HG03196 (cell line): Measurements from ENCODE around the gene SLC9A9.
"Not testable (repeated sequence)": the region's sequence is repeated elsewhere in the genome, so short reads cannot be mapped to it uniquely, and the experiment has no call there.

Experiments used
- ATAC-seq: cut with Tn5 transposase; IDR thresholded peaks from one replicate; pipeline ENCODE4 v1.9.1; 2021; ENCODE audit not compliant: unreplicated experiment

SLC9A9 gene

GRCh38 chr3:143699424-143699823, 148.8 kb downstream of the SLC9A9 start:
- no peak for ATAC-seq

GRCh38 chr3:143698682-143699303, 149.5 kb downstream of the SLC9A9 start:
- no peak for ATAC-seq

- ATAC-seq = no peak
These were observed 150.3 kb downstream of the SLC9A9 start for GRCh38 chr3:143697975-143698374.

- not testable (repeated sequence) for ATAC-seq
These were observed 152.9 kb downstream of the SLC9A9 start for GRCh38 chr3:143695333-143695732.

GRCh38 chr3:143693506-143693905, 154.8 kb downstream of the SLC9A9 start:
- no peak for ATAC-seq

- ATAC-seq = no peak
These were observed 161.6 kb downstream of the SLC9A9 start for GRCh38 chr3:143686638-143687197.

GRCh38 chr3:143685491-143685890, 162.8 kb downstream of the SLC9A9 start:
- ATAC-seq = no peak

- no peak for ATAC-seq
These were observed 170.8 kb downstream of the SLC9A9 start for GRCh38 chr3:143677430-143677829.

GRCh38 chr3:143676747-143677146, 171.5 kb downstream of the SLC9A9 start:
- ATAC-seq = no peak

- ATAC-seq = no peak
These were observed 172.2 kb downstream of the SLC9A9 start for GRCh38 chr3:143676021-143676420.

- peak; percentile 63 for ATAC-seq
These were observed 173.9 kb downstream of the SLC9A9 start for GRCh38 chr3:143674100-143674968.

GRCh38 chr3:143672396-143673165, 175.7 kb downstream of the SLC9A9 start:
- ATAC-seq = no peak

- ATAC-seq = no peak
These were observed 176.6 kb downstream of the SLC9A9 start for GRCh38 chr3:143671626-143672025.

GRCh38 chr3:143668924-143669790, 179.1 kb downstream of the SLC9A9 start:
- ATAC-seq = peak; percentile 88

GRCh38 chr3:143668385-143668784, 179.9 kb downstream of the SLC9A9 start:
- no peak for ATAC-seq

GRCh38 chr3:143661677-143662076, 186.6 kb downstream of the SLC9A9 start:
- ATAC-seq = no peak

- no peak for ATAC-seq
These were observed 189.4 kb downstream of the SLC9A9 start for GRCh38 chr3:143658861-143659260.

- ATAC-seq = no peak
These were observed 190.2 kb downstream of the SLC9A9 start for GRCh38 chr3:143658116-143658515.

GRCh38 chr3:143657391-143657790, 190.9 kb downstream of the SLC9A9 start:
- no peak for ATAC-seq

GRCh38 chr3:143654906-143655305, 193.4 kb downstream of the SLC9A9 start:
- ATAC-seq = no peak
